Esophagus squamous epithelium (tissue), 5 donors: ENCODE data around the gene P4HB. TPM values are rescaled to one million over a fixed set of nuclear protein-coding genes. Genes with fewer than 3 reads are reported as not detected.

ENCODE experiments used
- DNase-seq: peaks from one replicate; lab custom pipeline; 2025; lab: John Stamatoyannopoulos, UW
- H3K27ac ChIP-seq, 4 donors: fragments of 200-600 bp; sonication (generic); one replicate each; pipeline ENCODE4 v1.5.1; 2016 to 2019; ENCODE audit warnings: mild to moderate bottlenecking in 1 of 4
- H3K27me3 ChIP-seq, 4 donors: fragments of 200-600 bp; sonication (generic); 1 replicate in 3 of 4; 2 replicates in 1 of 4; pipeline versions ENCODE4 v1.5.1 to v1.6.0; 2017 to 2021; ENCODE audit warnings: antibody characterized with exemption in 1 of 4
- H3K36me3 ChIP-seq, 3 donors: fragments of 200-600 bp; sonication (generic); one replicate each; pipeline ENCODE4 v1.5.1; 2016 to 2019
- H3K4me1 ChIP-seq, 3 donors: fragments of 200-600 bp; sonication (generic); one replicate each; pipeline ENCODE4 v1.5.1; 2017 to 2019
- H3K4me3 ChIP-seq, 4 donors: fragments of 200-600 bp; sonication (generic); 1 replicate in 3 of 4; 2 replicates in 1 of 4; pipeline ENCODE4 v1.5.1; 2016 to 2019; ENCODE audit warnings: mild to moderate bottlenecking in 2 of 4, moderate library complexity in 1 of 4
- H3K9me3 ChIP-seq, 3 donors: fragments of 200-600 bp; sonication (generic); one replicate each; pipeline ENCODE4 v1.5.1; 2016 to 2019
- POLR2A ChIP-seq, 4 donors: fragments of 450-650 bp; IDR thresholded peaks; one replicate each; pipeline ENCODE4 v1.6.1; 2017; ENCODE audit warnings: antibody characterized with exemption in 4 of 4, mild to moderate bottlenecking in 4 of 4, moderate library complexity in 3 of 4
- WGBS, 2 donors: methylation state at CpG; one replicate each; pipeline ENCODE4 v1.1.5; 2018; 5-methylcytosine and 5-hydroxymethylcytosine counted together
- intact Hi-C: fragments of 100-400 bp; cut with DNase I; formaldehyde crosslinking; loops from one replicate; pipeline ENCODE4 v1.15.0; 2022
- total RNA-seq, 4 donors: library from RNA; depleted of rRNA; stranded (reverse); fragments of >200 nt; gene quantifications; one replicate each; pipeline ENCODE4 v1.1.0, GENCODE V29; 2016
- TF ChIP-seq, protein P1 (sequence below), 6 experiments: fragments of 450-650 bp in 4 of 6; fragments of 200-600 bp in 2 of 6; sonication (generic) in 2 of 6; IDR thresholded peaks; one replicate each; pipeline ENCODE4 v1.5.1; 2016 to 2019; ENCODE audit warnings: antibody characterized with exemption in 6 of 6, mild to moderate bottlenecking in 4 of 6, moderate library complexity in 4 of 6
- donor health status: DM: yes; HTN: yes; CAD: no.

P4HB gene
- total RNA-seq, 4 donors from 2014 or later: 459 to 2,191 (median 1,569) TPM

DNA sequence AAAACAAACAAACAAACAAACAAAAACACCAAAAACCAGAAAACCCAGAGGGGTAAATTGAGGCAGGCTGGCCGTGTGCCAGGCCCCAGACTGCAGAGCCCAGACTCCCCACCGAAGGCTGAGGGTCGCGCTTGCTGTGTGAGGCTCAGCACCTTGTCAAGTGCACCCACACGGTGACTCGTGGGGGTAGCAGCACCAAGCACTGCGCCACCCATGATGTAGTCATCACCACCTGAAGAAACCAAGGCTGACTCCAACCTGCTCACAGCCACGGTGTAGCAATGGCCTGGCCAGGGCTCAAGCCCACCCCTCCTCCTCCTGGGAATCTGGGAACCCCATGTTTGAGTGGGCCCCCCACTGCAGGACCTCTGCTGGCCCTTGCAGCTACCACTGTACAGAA lies 39.2 kb downstream of the P4HB start:
- H3K27me3 ChIP-seq: peaks cover 0 to 24% (median 0%) of the 10 kb centered on the region in 4 donors
- 74 to 77% methylated on average over 7 to 8 of the region's 8 CpGs for WGBS, 2 donors
- intact Hi-C loops: no loop called here
- peak overlapping the region; percentile 83 to 89 (median 86) for H3K27ac ChIP-seq
- DNase-seq: no peak
- H3K4me1 ChIP-seq: peaks cover 27 to 45% (median 33%) of the 10 kb centered on the region in 3 donors
- TF ChIP-seq, protein P1, sequence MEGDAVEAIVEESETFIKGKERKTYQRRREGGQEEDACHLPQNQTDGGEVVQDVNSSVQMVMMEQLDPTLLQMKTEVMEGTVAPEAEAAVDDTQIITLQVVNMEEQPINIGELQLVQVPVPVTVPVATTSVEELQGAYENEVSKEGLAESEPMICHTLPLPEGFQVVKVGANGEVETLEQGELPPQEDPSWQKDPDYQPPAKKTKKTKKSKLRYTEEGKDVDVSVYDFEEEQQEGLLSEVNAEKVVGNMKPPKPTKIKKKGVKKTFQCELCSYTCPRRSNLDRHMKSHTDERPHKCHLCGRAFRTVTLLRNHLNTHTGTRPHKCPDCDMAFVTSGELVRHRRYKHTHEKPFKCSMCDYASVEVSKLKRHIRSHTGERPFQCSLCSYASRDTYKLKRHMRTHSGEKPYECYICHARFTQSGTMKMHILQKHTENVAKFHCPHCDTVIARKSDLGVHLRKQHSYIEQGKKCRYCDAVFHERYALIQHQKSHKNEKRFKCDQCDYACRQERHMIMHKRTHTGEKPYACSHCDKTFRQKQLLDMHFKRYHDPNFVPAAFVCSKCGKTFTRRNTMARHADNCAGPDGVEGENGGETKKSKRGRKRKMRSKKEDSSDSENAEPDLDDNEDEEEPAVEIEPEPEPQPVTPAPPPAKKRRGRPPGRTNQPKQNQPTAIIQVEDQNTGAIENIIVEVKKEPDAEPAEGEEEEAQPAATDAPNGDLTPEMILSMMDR (IDR thresholded peaks at IDR 0.05): no peak
- no peak for TF ChIP-seq POLR2A (IDR thresholded peaks at IDR 0.05)
- H3K36me3 ChIP-seq: peaks cover 0 to 24% (median 0%) of the 10 kb centered on the region in 3 donors
- H3K4me3 ChIP-seq: no peak overlapping the region
- H3K9me3 ChIP-seq: no peaks in the 10 kb centered on the region

DNA sequence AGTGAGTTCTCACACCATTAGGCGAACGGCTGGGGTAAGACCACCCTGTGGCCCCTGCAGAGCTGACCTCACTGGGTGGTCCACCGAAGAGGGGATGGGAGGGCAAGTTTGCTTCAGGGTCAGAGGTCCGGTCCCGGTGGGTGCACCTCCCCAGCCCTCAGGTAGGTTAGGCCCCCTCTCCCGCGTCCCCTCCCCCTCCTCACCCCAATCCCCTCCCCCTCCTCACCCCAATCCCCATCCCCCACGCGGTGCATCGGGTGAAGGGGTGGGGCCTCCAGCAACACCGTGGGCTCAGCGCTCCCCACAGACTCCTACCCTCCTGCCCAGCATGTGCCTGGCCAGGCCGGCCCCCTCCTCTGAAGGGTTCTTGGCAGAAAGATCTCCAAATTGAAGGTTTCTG lies 40.6 kb downstream of the P4HB start:
- WGBS, 2 donors: 43% methylated on average over 2 of the region's 13 CpGs; no CpG with 5 or more reads in 1 of the 2 donors
- H3K27ac ChIP-seq: no peak overlapping the region
- DNase-seq: no peak
- peaks cover 27 to 50% (median 33%) of the 10 kb centered on the region in 3 donors for H3K4me1 ChIP-seq
- H3K27me3 ChIP-seq: peaks cover 0 to 34% (median 0%) of the 10 kb centered on the region in 4 donors
- H3K4me3 ChIP-seq: no peak overlapping the region
- H3K36me3 ChIP-seq: peaks cover 0 to 23% (median 0%) of the 10 kb centered on the region in 3 donors
- no peak for TF ChIP-seq POLR2A (IDR thresholded peaks at IDR 0.05)
- intact Hi-C loops: no loop called here
- no peaks in the 10 kb centered on the region for H3K9me3 ChIP-seq

DNA sequence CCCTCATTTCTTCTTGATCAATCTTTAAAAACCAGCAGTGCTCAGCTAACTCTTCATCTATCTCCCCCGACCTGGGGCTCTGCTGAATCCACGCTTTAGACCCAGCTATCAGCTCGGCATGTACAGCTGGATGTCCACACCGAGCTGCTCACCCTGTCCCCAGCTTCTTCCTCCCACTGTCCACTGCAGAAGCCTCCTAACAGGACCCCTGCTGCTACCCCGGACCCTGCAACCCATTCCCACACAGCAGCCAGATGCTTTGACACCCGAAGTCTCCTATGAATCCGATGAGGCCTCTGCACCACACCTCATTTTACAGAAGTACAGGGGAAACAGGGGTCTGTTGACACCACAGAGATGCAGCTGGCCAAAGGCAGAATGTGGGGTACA lies 42.6 kb downstream of the P4HB start:
- WGBS, 2 donors: 57 to 64% methylated on average over 6 of the region's 7 CpGs
- peaks cover 0 to 51% (median 0%) of the 10 kb centered on the region in 4 donors for H3K27me3 ChIP-seq
- intact Hi-C loops: no loop called here
- DNase-seq: no peak
- no peak overlapping the region for H3K27ac ChIP-seq
- no peak overlapping the region for H3K4me3 ChIP-seq
- TF ChIP-seq, protein P1 (IDR thresholded peaks at IDR 0.05): no peak
- H3K9me3 ChIP-seq: no peaks in the 10 kb centered on the region
- H3K36me3 ChIP-seq: peaks cover 0 to 5% (median 0%) of the 10 kb centered on the region in 3 donors
- peaks cover 18 to 32% (median 18%) of the 10 kb centered on the region in 3 donors for H3K4me1 ChIP-seq

DNA sequence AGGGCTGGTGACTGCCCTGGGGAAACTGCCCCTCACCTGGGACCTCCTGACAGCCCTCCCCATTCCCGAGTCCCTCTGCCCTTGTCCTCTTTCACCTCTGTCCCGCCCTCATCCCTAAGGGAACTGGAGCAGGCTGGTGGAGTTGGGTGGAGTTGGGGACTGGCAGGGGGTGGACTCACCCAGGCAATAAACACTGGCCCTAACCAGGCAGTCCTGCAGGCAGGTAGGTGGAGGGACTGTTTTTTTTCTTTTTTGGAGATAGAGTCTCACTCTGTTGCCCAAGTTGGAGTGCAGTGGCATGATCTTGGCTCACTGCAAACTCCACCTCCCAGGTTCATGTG lies 44.7 kb downstream of the P4HB start:
- no peak overlapping the region for H3K27ac ChIP-seq
- intact Hi-C loops: no loop called here
- 30% methylated on average over 2 of the region's 2 CpGs; no CpG with 5 or more reads in 1 of the 2 donors for WGBS, 2 donors
- H3K9me3 ChIP-seq: no peaks in the 10 kb centered on the region
- TF ChIP-seq, protein P1 (IDR thresholded peaks at IDR 0.05): no peak
- no peak for TF ChIP-seq POLR2A (IDR thresholded peaks at IDR 0.05)
- H3K4me3 ChIP-seq: no peak overlapping the region
- no peaks in the 10 kb centered on the region for H3K36me3 ChIP-seq
- peaks cover 0 to 13% (median 0%) of the 10 kb centered on the region in 3 donors for H3K4me1 ChIP-seq
- DNase-seq: no peak
- peaks cover 0 to 72% (median 0%) of the 10 kb centered on the region in 4 donors for H3K27me3 ChIP-seq

DNA sequence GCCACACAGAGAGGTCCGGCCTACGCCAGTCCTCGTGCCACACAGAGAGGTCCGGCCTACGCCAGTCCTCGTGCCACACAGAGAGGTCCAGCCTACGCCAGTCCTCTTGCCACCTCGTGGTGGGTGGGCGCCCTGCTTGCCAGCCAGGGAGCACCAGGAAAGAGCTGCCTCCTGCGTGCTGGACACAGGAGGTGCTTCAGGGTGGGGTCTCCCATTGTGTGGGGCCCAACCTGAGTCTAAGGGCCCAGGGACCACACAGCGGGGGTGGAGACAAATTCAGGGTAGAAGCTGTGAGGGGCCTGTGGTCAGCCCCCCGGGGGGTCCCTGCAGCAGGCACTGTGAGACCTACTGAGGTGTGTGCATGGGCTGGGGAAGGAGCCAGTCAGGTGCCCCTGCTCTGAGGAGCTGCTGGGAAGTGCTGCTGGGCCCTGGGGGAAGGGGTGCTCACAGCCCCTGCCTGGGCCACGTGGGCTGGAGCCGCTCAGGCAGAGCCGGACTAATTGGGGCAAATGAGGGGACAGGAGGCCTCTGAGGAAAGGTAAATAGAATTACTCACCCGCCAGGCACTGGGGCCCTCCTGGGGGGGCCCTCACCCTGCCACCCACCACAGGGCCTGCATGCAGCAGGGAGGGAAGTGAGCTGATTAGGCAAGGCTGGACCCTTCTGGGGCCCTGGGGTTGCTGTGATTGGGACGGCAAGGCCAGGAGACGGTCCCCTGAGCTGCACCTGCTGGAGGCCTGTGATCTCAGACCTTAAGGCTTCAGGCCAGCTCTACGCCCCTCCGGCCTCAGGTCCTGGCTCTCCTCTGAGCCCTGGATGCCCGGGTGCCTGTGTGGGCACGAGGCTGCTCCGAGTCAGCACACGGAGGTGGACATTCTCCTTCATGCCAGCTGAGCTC lies 45.3 kb downstream of the P4HB start:
- TF ChIP-seq, protein P1 (IDR thresholded peaks at IDR 0.05): no peak
- TF ChIP-seq POLR2A (IDR thresholded peaks at IDR 0.05): no peak
- DNase-seq: no peak
- Histone ChIP-seq H3K4me1 (peaks cover 0 to 13% (median 0%) of the 10 kb centered on the region in 3 donors), H3K36me3 (no peaks in the 10 kb centered on the region), H3K4me3 (no peak overlapping the region), H3K9me3 (no peaks in the 10 kb centered on the region), H3K27me3 (peaks cover 0 to 78% (median 0%) of the 10 kb centered on the region in 4 donors), H3K27ac (no peak overlapping the region)
- intact Hi-C loops: no loop called here
- 40 to 60% methylated on average over 2 to 4 of the region's 24 CpGs for WGBS, 2 donors
